HL-60 (cell line): ENCODE measurements around the gene PCDHA7.

Experiments
- DNase-seq, 2 experiments: peaks; one replicate each; pipeline ENCODE4 v3.0.0-alpha.2; 2010 to 2020; ENCODE audit warnings: low read depth in 1 of 2, low spot score in 1 of 2
- H3K27ac ChIP-seq: fragments of 250-450 bp; sonication (Bioruptor Pico); replicated peaks from 2 replicates; pipeline ENCODE4 v1.5.1; 2020; ENCODE audit warnings: mild to moderate bottlenecking, moderate library complexity
- H3K27me3 ChIP-seq: fragments of 250-450 bp; sonication (Bioruptor Pico); 2 replicates; pipeline ENCODE4 v1.5.1; 2021; ENCODE audit warnings: mild to moderate bottlenecking, moderate library complexity; ENCODE audit not compliant: insufficient read depth, poor library complexity, severe bottlenecking
- H3K4me3 ChIP-seq: replicated peaks from 2 replicates; pipeline ENCODE4 v1.5.1; 2011; ENCODE audit warnings: mild to moderate bottlenecking, control low read depth, low read length; ENCODE audit not compliant: insufficient read depth
- CTCF ChIP-seq: IDR thresholded peaks from one replicate; pipeline ENCODE4 v1.5.1; 2011; ENCODE audit warnings: low read length, control low read depth, inconsistent platforms; ENCODE audit not compliant: insufficient read depth
- GABPA ChIP-seq: IDR thresholded peaks from 2 replicates; pipeline ENCODE4 v1.6.1; 2012; ENCODE audit warnings: low read depth
- POLR2AphosphoS5 ChIP-seq: IDR thresholded peaks from 2 replicates; pipeline ENCODE4 v1.6.1; 2012; ENCODE audit warnings: low read depth
- REST ChIP-seq: IDR thresholded peaks from 2 replicates; pipeline ENCODE4 v1.6.1; 2012; ENCODE audit warnings: low read depth; ENCODE audit not compliant: insufficient replicate concordance
- SPI1 ChIP-seq: IDR thresholded peaks from 2 replicates; pipeline ENCODE4 v1.6.1; 2012; ENCODE audit warnings: low read depth, mild to moderate bottlenecking, borderline replicate concordance

Gene PCDHA7

GRCh38 chr5:140855772-140856674 lies 22.0 kb downstream of the PCDHA7 start, which contains the start of gene PCDHA10:
Gene PCDHA10, plus strand, starts transcription at chr5:140855897. Its CDS starts 152 bp downstream, at chr5:140856049.
- Histone ChIP-seq H3K27me3 (no peaks in the 10 kb centered on the region), H3K27ac (no peak within 1 kb of the TSS), H3K4me3 (no peak within 1 kb of the TSS)
- DNase-seq: no peak
- TF ChIP-seq POLR2AphosphoS5 (no peak), SPI1 (no peak), CTCF (no peak), REST (no peak), GABPA (no peak)

- peak; percentile 28 for TF ChIP-seq REST
- TF ChIP-seq GABPA: no peak
- TF ChIP-seq CTCF: no peak
- no peak for DNase-seq
- Histone ChIP-seq H3K27me3 (no peaks in the 10 kb centered on the region), H3K27ac (no peak overlapping the region), H3K4me3 (no peak overlapping the region)
Measured at GRCh38 chr5:140857177-140857986, 23.3 kb downstream of the PCDHA7 start.

- DNase-seq: no peak
- Histone ChIP-seq H3K27me3 (no peaks in the 10 kb centered on the region), H3K4me3 (no peak overlapping the region), H3K27ac (no peak overlapping the region)
- TF ChIP-seq GABPA (no peak), REST (no peak), SPI1 (no peak), POLR2AphosphoS5 (no peak), CTCF (no peak)
Measured at GRCh38 chr5:140857987-140858240, 23.8 kb downstream of the PCDHA7 start.
